Brain pericyte (primary cell): ENCODE measurements around the gene ART3.
"Not testable (repeated sequence)": the region's sequence is repeated elsewhere in the genome, so short reads cannot be mapped to it uniquely, and the experiment has no call there.

Source experiments
- DNase-seq: peaks from one replicate; pipeline ENCODE4 v3.0.0-alpha.2; 2012; ENCODE audit warnings: low read depth, low spot score

Gene ART3, protein sequence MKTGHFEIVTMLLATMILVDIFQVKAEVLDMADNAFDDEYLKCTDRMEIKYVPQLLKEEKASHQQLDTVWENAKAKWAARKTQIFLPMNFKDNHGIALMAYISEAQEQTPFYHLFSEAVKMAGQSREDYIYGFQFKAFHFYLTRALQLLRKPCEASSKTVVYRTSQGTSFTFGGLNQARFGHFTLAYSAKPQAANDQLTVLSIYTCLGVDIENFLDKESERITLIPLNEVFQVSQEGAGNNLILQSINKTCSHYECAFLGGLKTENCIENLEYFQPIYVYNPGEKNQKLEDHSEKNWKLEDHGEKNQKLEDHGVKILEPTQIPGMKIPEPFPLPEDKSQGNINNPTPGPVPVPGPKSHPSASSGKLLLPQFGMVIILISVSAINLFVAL

DNA sequence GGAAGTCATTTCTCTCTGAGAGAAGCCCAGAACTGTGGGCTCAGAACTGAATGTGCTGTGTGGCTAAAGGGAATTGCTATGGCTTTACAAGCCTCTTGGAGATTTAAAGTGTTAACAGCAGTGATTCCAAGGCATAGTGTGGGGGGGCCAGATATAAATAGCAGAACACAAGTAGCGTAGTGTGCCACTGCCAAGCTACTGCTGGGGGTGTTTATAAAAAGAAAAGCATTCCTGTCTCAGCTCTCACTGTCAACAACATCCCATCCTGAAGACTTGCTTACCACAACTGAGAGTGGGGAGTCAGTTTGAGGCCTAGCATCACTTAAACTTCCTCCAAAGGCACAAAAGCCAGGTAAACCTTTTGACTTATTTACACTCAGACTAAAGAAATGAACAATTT is at the start of gene ART3:
ART3 (plus strand) TSS at position 242 of the 400 bp plus-strand sequence. CDS start 1,181 bp downstream, outside the sequence.
- DNase-seq, result no peak

DNA sequence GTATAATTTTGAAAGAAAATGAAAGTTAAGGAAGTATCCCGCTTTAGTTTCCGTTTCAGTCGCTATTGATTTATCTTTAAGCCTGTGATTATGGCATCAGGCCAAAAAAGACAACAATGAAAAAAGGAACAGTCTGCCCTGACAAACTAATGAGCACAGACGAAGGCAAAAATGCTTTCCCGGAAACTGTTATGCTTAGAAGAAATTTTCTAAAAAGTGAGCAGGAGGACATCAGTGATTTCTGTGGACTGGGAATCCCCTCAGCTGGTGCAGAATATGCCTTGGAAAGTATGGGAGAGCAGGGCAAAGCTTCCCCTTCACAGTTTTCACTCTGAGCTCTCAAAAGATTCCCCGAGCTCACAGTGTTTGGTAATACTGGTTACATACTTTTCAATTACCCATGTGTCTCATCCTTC is 46.2 kb upstream of the ART3 start:
- DNase-seq, result no peak

DNA sequence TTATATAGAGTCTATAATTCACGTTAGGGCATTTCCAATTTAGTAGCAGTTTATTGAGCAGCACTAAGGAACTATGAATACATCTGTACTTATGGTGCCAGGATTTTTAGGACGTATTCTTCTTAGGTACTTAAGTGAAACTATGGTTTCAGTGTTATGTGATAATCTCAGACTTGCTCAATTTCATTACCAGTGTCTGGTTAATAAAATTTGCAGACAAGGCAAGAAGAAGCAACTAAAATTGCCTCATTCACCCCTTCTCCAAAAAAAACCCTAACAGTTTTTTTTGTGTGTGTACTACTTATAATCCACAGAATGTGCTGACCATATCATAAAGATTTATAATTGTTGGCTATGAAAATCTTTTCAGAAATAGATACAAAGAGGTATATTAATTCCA is 45.2 kb upstream of the ART3 start:
- DNase-seq, result no peak

DNA sequence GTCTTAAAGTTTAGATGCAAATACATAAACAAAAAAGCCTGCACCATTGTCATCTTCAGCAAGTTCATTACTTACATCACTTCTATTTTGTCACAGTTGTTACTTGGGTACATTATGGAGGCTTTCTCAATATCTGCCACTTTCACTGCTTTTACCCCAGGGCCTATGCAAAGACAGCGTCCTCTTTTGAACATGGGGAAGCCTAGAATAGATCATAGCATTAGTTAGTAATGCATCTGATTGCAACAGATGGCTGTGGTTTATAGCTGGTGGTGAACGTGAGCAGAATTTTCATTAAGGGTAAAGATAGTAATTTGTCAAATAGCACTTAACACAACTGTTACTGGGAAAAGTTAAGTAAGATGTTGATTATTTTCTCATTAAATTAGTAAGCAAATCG is 39.4 kb upstream of the ART3 start:
- no peak for DNase-seq

DNA sequence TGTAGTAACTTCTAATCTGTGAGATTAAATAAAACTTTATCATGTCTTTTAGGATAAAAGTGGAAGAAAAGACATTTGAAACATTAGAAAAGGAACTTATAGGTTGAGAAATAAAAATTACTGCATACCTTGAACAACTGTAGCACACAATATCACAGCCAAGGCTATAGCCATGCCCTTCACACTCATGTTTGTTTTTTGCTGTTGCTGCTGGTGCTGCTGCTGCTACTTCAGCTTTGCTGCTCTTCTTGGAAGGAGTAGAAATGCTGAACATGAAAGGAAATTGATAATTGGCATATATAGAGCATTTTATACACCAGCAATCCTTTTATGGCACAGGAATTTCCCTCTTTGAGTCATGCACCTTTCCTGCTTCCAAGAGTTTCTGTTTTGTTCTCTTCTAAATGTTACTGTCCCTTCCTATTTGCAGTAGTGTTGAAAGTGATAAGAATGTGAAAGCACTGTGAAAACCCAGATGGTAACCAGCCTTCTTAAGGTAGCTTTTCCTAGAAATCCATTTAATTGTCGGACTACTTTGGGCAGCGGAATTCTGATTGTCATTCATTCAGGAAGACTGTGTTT is 38.6 kb upstream of the ART3 start, which contains the start of gene CXCL11:
CXCL11 (minus strand) TSS at position 272 of the 582 bp plus-strand sequence; CDS start at position 189, 83 bp downstream.
- no peak for DNase-seq

DNA sequence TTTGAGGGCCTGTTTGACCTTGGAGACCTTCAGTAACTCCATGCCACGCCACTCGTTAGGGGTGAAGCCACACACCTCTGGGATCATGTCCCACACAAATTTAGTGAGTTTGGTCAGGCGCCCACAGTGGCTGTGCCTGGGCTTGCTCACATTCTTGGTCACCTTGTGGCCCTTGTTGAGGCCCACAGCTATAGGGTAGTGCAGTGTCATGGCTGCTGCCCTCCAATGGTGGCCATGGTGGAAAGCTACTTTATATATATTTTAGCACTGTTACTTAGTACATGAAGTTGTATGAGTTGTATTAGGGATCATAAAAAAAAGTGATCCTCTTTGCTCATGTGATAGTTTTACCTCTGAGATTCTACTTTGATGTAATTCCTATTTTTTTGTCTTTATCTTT is 37.7 kb upstream of the ART3 start:
- no peak for DNase-seq

DNA sequence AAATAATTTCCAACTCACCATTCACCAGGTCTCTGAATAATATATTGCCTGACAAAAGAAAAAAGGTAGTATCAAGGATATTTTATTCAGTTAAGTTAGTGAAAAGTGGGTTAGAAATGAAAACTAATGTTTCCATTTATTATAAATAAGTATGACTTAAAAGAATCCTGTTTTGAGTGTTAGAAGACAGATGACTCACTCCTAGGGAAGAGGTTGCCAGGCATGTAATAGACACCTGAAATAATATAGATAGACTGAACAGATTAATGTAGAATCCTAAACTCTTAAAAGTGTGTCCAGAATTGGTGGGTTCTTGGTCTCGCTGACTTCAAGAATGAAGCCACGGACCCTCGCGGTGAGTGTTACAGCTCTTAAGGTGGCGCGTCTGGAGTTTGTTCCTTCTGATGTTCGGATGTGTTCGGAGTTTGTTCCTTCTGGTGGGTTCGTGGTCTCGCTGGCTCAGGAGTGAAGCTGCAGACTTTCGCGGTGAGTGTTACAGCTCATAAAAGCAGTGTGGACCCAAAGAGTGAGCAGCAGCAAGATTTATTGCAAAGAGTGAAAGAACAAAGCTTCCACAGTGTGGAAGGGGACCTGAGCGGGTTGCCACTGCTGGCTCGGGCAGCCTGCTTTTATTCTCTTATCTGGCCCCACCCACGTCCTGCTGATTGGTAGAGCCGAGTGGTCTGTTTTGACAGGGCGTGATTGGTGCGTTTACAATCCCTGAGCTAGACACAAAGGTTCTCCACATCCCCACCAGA is 32.1 kb upstream of the ART3 start:
- DNase-seq, result not testable (repeated sequence)

DNA sequence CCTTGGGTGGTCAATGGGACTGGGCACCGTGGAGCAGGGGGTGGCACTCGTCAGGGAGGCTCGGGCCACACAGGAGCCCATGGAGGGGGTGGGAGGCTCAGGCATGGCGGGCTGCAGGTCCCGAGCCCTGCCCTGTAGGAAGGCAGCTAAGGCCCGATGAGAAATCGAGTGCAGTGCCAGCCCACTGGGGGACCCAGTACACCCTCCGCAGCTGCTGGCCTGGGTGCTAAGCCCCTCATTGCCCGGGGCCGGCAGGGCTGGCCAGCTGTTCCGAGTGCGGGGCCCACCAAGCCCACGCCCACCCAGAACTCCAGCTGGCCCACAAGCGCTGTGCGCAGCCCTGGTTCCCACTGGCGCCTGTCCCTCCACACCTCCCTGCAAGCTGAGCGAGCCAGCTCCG is 31.2 kb upstream of the ART3 start:
- not testable (repeated sequence) for DNase-seq

DNA sequence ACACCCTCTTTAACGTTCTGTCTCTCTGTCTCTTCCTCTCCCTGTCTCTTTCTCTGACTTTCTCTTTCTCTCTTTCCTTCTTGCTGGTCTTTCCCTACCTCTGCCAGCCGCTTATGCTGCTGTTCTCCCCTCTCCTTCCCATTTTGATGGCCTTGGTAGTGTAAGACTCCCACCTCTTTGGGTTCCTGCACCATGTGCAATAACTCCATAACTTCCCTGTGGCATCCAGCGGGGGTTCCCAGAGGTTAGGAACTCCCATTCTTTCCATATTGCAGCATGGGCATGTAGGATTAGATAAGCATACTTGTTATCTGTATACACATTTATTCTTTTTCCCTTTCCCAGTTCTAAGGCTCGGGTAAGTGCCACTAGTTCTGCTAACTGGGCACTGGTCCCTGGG is 29.8 kb upstream of the ART3 start:
- not testable (repeated sequence) for DNase-seq

DNA sequence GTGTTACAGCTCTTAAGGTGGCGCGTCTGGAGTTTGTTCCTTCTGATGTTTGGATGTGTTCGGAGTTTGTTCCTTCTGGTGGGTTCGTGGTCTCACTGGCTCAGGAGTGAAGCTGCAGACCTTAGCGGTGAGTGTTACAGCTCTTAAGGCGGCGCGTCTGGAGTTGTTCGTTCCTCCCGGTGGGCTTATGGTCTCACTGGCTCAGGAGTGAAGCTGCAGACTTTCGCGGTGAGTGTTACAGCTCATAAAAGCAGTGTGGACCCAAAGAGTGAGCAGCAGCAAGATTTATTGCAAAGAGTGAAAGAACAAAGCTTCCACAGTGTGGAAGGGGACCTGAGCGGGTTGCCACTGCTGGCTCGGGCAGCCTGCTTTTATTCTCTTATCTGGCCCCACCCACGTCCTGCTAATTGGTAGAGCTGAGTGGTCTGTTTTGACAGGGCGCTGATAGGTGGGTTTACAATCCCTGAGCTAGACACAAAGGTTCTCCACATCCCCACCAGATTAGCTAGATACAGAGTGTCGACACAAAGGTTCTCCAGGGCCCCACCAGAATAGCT is 24.6 kb upstream of the ART3 start:
- not testable (repeated sequence) for DNase-seq

DNA sequence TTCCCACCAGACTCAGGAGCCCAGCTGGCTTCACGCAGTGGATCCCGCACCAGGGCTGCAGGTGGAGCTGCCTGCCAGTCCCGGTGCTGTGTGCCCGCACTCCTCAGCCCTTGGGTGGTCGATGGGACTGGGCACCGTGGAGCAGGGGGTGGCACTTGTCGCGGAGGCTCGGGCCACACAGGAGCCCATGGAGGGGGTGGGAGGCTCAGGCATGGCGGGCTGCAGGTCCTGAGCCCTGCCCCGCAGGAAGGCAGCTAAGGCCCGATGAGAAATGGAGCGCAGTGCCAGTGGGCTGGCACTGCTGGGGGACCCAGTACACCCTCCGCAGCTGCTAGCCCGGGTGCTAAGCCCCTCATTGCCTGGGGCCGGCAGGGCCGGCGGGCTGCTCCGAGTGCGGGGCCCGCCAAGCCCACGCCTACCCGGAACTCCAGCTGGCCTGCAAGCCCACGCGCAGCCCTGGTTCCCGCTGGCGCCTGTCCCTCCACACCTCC is 23.9 kb upstream of the ART3 start:
- not testable (repeated sequence) for DNase-seq

DNA sequence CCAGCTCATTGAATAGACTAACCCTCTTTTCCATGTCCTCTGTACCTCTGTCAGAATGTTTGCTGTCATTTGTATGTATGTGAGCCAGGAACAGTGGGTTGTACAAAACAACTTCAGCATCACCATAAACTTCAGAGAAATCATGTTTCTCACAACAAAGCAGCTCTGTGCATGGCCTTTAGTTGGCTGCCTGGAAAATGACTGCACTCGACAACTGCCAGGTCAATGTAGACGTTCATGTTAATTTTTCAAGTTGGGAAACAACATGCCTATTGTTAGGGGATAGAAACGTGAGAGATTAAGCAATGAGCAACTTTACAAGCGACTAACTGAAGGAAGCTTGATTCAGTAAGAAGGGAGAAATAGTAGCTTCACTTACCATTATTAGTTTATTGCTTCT is 20.8 kb upstream of the ART3 start:
- no peak for DNase-seq

DNA sequence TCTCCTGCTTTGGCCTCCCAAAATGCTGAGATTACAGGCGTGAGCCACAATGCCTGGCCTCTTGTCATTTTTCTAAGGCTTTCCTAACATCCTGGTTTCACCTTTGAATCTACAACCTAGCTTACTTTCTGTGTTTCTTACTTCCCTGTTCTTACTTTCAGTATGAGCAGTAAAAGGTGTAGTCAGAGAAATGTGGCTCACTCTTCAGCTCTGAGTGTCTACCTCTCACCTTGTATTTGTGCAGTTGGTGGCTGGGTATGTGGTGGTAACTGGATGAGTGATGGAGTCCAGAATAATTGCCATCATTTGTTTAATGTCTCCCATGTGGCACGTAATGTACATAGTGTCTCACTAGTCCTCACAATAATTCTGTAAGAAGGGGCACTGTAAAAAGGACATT is 19.5 kb upstream of the ART3 start:
- DNase-seq, result no peak

DNA sequence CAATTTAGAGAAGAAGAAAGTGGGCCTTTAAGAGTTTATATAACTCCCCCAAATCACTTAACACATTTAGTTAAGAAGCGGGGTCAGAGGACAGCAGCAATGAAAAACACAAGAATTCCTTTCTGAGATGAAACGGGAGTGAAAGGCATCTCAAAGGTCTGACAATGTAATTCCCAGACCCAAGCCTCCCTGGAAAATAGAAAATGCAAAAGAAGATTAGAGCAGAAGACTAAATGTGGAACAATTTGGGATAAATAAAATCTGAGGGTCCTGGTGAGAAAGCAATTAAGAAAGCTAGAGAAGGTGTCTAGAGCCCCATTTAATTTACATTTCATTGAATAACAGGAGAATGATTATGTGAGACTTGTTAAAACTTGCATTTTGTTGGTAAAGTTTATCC is 19.1 kb upstream of the ART3 start:
- DNase-seq, result no peak

DNA sequence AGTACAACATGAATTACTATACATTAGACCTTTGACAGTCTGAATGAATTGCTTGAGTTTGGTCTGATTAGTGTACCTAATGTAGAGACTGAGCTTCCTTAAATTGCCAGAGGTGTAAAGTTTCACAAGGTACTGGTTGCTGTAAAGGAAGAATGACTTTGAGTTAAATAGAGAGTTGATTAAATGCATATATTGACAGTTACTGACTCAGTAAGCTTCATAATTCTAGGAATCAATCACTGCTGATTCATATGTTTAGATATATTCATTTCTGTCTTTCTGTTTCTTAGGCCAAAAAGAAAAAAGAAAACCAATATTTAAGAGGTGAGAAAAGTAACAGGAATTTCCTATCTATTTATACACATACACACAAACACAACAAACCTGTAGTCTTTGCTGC is 16.2 kb upstream of the ART3 start:
- no peak for DNase-seq

DNA sequence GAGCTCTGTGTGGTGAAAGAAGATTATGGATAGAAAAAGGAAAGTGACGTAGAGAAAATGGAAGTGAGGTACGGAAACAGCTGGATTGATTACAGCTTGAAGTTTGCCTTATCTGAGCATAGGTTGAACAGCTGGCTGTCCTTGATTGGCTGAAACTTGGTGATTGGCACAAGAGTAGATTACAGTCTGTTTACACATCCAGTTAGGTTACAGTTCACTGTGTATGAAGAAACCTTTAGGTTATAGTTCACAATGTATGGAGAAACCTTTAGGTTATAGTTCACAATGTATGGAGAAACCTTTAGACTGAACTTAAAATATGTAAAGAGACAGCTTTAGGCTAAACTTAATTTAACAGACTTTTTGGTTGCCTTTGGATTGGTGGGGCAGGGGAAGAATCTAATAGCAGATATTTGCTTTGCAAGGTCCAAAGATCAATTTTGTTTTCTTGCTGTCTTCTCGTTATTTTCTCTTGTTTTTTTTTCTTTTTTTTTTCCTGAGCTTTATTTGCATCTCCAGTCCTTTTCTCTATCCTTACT is 15.6 kb upstream of the ART3 start:
- DNase-seq, result no peak

DNA sequence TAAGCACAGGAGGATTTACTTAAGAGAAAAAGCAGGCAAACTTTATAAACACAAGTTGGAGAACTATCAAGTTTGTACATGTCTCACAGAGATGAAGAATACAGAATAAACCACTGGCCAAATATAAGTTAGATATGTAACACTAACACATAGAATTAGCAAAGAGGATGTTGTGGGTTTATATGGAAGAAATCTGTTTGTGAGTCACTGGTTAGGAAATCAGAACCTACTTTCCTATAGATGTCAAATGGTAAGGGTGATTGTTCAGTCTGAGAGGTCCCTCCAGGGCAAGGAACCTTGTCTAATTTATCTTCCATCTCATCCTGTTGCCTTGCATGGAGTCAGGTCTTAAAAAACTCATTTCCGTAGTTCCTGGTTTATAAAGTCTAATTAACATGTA is 14.8 kb upstream of the ART3 start:
- DNase-seq, result no peak

DNA sequence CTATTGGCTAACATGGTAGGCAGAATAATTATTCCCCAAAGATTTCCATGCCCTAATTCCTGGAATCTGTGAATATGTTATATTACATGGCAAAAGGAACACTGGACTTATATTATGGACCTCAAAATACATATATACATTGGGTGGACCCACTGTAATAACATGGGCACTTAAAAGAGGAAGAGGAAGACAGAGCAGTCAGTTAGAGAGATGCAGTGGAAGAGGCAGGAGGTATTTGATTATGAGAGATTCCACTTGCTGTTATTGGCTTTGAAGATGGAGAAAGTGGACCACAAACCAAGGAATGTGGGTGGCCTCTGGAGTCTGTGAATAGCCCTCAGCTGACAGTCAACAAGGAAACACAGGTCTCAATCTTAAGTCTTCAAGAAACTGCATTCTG is 14.0 kb upstream of the ART3 start:
- no peak for DNase-seq

DNA sequence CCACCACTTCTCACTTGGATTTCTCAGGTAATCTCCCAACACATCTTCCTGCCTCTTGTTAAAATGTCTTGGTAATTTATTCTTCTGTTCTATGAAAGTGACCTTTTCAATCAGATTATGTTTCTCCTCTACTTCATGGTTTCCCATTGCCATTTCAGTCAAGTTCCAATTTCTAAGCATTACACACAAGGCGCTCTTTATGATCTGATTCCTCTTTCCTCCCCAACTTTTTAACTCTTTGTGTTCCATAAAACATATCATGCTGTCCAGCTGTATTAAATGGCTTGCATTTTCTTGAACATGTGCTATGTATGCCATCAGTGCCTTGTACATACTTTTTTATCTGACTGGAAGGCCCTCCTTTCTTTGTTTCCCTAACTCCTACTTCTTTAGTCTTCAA is 13.1 kb upstream of the ART3 start:
- DNase-seq, result no peak

DNA sequence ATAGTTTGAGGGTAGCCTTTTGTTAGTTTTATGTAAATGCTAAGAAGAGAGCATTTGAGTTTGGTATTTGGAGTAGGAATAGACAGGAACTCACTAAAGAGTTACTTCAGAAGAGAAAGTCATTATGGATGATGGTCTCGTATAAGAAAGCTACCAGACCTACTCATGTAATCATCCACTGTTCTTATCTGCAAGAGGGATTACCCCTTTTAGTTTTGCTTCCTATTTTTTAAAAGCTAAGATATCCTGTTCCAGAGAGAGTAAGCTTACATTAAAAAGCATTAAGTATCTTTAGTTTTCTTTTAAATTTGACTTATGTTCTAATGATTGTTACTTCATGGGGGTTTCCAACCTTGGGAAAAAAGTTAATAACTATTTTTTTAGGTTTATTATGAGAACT is 12.5 kb upstream of the ART3 start:
- DNase-seq, result no peak

DNA sequence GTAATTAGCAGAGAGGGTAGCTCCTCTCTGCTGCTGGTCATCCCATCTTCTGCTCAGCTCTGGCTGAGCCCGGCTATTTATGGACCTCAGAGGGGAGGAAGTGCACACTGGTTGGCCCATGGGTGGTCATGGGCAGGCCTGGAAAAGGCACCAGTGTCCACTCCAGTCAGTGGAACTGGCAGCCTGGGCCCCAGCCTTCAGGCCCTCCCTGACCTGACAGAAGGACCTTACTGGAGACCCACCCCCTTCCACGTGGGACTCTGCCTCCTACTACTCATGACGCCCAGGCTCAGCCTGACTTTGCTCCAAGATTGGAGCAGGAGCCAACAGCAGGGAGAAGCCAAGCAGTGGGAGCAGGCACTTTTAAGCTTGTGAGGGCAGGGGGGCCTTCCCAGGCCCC is 8.0 kb upstream of the ART3 start:
- DNase-seq, result no peak
